CD4-positive, alpha-beta T cell treated with Interleukin-4 for 4 hours (primary cell): ENCODE results near the gene RTN4IP1.
"Not testable (repeated sequence)": the region's sequence is repeated elsewhere in the genome, so short reads cannot be mapped to it uniquely, and the experiment has no call there.

Source experiments
- DNase-seq: peaks from one replicate; pipeline ENCODE4 v3.0.0-alpha.2; 2020

RTN4IP1 gene

DNA sequence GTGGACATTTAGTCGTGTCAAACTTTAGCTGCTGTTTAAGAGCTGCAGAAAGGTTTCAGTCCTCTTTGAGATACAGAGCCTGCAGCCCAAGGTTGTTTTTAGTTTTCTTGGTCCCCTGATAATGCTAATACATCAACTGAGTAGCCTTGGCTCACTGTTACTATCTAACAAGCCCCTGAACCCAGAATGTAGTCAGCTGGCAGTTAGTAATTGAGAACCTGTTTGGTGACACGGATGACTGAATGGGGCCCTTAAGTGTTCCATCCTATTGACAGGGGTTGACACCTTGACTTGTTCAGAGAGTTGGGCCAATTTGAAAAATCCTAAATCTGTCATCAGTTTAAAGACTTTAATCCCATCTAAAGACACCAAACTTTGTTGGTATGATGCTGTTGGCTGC is 2.8 kb downstream of the RTN4IP1 start:
- no peak for DNase-seq

DNA sequence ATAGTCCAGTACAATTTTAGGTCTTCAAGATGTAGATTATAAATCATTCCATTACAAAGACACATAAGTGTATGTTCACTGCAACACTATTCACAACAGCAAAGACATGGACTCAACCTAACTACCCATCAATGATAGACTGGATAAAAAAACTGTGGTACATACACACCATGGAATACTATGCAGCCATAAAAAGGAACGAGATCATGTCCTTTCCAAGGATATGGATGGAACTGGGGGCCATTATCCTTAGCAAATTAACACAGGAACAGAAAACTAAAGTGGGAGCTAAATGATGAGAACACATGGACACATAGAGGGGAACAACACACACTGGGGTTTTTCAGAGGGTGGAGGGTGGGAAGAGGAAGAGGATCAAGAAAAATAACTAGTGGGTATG is 6.3 kb downstream of the RTN4IP1 start:
- DNase-seq: no peak

DNA sequence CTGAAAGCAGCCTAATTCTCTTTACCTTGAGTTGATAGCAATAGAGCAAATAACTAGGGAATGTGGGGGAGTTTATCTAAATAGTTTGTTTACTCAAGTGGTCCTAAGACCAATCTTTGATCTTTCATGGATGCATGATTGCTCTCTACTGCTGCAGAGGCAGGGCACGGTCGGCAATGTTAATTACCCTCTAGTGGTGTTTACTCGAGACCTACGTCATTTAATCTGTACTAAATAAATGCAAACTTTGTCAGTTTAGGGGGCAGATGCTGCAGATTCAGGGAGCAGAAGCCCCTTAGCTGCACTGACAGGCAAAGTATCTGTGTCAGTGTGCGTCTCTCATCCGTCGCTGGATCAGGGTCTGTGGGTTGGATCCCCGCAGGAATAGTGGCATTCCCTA is 6.9 kb downstream of the RTN4IP1 start:
- DNase-seq: no peak

DNA sequence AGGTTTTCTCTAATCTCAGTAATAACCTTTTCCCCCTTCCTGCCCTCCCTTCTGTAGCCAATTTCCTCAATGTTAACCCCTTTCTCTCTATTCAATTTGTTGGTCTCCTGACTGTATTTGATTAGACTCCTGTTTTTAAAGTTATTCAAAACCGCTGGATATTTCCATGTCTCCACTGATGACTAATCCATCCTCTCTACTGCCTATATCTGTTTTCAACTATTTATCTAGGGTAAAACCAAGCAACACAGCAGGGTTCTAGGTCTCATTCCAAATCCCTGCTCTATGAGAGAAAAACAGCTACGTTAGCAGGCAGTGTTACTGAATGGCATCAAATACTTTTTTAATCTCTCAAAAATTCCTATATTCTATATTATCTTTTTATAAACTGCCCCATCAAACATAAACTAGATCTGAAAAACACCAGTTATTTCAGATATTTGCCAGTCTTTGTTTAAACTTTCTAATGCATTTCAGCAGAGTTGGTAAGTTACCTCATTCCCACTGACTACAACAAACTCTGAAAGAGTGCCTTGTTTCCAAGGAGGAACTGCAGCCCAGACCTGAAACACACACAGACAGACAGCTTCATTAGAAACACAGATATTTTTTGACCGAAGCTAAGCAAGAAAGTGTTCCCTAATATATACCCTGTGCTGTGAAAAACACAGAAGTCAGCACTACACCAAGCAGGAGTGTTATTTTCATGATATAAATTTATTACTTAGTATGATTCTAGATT is 8.2 kb downstream of the RTN4IP1 start:
- no peak for DNase-seq

DNA sequence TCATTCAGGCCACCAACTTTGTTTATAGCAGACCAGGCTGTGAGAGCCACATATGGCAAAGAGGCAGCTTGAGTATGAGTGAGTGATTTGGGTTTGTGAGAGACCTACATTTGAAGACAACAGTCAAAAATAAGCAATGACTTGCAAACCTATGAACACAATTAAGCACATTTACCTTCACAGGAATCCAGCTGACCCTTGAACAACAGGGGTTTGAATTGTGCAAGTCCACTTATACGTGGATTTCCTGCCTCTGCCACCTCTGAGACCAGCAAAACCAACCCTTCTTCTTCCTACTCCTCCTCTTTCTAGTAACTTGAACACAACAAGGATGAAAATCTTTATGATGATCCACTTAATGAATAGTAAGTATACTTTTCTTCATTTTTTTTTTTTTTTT is 10.1 kb downstream of the RTN4IP1 start:
- DNase-seq: no peak

DNA sequence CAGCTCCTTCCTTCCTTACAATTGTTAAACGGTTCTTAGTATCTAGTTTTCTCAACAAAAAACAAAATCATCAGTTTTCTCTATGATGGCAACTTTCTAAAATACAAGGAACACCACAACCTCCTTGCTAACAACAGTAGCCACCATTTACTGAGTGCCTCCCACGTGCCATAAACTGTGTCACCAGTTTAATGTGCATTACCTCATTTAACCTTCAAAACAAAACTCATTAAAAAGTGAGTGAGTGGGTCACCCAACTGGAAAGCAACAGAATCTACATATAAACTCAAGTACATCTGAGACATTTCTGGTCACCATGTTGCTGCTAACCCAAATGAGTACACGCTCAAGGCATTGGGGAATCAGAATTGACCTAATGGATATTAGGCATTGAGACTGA is 11.0 kb downstream of the RTN4IP1 start:
- no peak for DNase-seq

DNA sequence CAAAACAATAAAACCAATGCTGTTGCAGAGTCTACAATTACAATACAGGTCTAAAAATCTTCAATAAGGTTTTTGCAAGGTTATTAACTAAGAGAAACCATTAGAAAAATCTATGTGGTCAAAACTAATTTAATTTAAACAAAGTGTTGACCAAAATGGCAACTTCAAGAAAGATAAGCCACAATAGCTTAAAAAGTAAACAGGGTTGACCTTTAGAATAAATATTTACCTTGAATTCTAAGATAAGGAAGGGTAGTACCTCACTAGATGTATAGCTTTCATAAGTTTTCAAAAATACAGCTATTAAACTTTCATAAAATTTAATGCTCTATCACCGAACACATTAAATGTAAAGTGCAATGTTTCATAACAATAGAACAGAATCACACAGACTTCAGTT is 11.4 kb downstream of the RTN4IP1 start:
- no peak for DNase-seq

DNA sequence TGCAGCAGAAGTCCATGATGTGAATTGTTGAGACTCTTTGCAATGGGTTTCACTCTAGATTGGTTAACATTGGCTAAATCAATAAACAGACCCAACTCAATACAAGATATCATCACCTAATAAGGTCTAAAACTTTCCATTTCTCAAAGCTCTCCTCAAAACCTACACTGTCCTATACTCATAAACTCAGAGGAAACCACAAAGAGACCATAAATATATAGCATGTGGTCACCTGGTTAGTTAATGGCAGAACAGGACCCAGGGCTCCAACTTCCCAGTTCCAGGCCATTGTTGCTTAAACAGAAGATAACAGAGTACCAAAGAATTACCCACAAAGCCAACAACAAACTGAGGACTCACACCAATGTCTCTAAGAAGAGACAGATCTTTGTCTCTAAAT is 12.0 kb downstream of the RTN4IP1 start:
- no peak for DNase-seq

DNA sequence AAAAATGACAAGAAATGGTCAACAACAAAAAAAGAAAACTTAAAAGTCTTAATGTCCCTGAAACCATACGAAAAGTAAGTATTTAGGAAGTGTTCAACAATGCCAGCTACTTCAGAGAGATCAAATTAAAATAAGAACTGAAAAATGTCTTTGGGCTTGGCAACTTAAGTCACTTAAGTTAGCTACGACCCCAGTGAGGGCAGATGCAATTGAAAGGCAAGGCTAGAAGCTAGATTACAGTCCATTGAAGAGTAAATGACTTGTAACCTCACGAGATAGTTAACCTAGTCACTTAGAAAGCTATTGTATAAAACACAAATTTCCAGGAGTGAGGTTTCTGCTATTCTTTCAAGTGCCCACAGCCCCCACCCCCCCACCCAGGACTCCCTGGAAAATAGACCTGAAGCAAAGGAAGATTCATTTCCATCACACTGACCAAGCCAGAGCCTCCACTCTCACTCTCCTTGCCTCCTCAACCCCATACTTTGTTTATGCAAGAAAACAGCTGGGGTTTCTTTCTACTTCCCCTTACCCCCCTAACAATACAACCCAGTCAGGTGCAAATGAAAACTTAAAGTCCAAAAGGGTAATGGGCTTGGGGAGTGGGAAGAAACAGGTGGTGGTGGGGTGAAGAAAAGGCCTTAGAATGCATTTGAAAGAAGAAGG is 14.6 kb downstream of the RTN4IP1 start:
- no peak for DNase-seq

DNA sequence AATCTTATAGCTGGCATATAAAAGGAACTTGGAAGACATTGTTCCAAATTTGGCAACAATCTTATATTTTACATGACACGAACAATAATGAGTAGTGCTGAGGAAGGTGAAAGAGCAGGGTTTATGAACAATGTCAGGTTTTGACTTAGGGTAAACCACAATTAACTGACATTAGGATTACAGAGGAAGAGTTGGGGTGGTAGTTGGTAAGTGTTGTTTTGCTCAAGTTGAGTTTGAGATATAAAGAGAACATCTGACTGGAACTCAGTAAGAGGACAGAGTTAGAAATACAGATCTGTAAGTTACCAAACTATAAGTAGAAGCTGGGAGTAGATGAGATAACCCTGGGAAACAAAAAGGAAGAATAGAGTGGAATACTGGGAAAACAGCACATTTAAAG is 15.1 kb downstream of the RTN4IP1 start:
- DNase-seq: no peak

DNA sequence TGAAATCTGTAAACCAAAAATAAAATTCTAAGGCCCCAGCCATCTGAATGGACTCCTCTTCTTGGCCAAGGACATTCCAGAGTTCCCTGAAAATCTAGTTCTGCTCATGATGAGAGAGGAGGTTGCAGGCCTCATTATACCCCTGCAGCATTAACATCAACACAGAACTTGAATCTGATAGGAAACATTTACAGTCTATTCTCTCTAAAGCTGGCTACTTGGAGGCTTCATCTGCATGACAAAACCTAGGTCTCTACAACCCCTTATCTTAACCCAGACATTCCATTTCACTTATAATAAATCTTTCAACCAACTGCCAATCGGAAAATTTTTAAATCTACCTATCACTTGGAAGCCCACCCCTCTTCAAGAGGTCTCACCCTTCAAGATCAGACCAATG is 15.7 kb downstream of the RTN4IP1 start:
- no peak for DNase-seq

DNA sequence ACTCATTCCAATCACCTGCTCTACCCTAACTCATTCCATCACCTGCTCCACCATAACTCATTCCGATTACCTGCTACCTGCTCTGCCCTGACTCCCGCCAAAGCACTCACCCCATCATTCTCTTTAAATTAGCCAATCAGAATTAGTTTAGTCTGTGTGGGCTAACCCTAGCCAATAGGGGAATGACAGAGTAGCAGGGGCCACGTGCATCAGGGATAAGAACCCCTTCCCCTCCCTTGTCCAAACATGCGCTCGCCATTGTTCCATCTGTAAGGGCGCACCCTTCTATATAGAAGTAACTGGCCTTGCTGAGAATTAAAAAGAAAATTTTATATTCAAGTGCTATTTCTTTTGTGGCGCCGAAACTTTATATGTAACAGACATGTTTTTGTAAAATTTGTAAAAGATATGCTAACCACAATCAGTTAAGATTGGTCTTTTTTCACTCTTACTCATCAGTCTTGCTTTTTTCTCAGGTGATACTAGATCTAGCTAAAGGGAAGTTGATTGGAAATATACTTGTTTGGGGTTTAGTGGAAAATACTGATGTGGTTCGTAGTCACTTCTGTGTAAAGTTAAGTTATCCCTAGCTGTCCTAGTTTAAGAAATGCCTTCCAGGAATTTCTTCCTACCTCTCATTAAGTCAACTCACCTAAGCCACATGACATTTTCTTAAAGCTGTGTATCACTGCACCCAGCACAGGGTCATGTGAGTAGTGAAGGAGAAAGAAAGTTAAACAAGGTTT is 16.5 kb downstream of the RTN4IP1 start:
- DNase-seq: no peak

DNA sequence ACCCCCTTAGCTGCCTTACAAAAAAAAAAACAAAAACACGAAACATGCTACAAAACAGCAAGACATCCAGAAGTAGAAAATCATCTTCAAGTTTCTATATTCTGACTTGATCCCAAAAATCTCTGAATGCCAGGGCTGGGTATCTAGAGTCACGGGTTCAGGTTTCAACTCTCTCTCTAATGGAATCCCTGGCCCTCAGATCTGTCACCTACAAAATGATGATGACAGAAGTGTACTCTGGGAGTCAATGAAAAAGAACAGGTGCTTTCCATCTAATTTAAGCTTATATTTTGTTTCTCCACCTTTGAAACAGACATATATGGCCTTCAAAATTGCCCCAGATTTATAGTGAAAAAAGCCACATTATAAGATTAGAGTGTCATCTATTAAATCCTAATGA is 18.3 kb downstream of the RTN4IP1 start:
- DNase-seq: no peak

DNA sequence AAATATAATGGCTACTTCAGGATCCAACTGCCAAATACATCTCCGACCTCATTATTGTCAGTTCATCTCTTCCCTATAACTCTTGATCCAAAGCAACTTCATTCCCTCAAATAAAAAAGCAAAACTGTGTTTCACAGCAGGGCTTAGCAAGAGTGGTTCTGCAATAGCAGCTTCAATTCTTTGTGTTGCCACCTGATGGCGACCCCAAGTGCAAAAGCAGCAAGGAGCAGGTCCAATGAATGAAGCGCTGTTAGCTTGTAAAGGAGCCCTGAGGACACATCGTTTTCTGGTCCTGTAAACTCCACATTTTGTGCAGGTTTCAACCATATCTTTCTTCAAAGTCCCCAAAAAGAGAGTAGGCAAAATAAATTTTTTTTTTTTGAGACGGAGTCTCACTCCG is 19.6 kb downstream of the RTN4IP1 start:
- no peak for DNase-seq

DNA sequence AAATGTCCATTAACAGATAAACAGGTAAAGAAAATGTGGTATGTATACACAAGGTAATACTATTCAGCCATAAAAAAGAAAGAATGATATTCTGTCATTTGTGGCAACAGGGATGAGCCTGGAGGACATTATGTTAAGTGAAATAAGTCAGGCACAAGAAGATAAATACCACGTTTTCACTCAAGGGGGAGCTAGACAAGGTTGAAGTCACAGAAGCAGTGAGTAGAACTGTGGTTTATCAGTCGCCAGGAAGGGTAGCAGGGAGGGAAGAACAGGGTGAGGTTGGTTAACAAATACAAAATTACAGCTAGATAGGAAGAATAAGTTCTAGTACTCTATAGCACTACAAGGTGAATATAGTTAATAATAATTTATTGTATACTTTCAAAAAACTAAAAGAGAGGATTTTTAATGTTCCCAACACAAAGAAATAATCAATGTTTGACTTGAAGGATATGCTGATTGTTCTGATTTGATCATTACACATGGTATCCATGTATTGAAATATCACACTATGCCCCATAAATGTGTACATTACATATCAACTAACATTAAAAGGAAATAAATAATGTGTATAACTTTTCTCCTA is 21.1 kb downstream of the RTN4IP1 start:
- DNase-seq: peak; percentile 69

DNA sequence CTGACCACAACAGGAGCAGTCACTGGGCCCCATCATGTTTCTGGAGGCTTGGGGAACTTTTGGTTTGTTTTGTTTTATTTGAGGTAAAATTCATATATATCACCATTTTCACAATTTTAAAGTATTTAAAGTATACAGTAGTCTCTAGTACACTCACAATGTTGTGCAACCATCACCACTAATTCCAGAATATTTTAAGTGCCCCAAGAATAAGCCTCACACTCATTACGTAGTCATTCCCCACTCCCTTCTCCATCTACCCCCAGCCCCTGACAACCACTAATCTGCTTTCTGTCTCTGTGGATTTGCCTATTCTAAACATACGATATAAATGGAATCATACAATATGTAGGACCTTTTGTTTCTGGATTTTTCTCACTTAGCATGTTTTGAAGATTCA is 29.0 kb downstream of the RTN4IP1 start:
- no peak for DNase-seq

DNA sequence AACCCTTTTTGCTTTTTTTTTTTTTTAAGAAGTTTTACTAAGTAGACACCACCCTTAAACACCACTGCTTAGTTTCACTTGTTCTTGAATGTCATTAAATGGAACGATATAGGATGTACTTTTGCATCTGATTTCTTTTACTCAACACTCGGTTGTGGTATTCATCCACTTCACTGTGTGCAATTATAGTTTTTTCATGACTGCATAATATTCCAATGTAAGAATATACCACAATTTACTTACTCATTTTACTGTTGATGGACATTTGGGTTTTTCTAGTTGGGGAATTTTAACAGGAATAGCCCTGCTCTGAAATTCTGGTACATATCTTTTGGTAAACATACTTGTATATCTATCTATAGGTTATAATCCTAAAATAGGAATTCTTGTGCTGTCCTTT is 29.9 kb downstream of the RTN4IP1 start:
- DNase-seq: no peak

DNA sequence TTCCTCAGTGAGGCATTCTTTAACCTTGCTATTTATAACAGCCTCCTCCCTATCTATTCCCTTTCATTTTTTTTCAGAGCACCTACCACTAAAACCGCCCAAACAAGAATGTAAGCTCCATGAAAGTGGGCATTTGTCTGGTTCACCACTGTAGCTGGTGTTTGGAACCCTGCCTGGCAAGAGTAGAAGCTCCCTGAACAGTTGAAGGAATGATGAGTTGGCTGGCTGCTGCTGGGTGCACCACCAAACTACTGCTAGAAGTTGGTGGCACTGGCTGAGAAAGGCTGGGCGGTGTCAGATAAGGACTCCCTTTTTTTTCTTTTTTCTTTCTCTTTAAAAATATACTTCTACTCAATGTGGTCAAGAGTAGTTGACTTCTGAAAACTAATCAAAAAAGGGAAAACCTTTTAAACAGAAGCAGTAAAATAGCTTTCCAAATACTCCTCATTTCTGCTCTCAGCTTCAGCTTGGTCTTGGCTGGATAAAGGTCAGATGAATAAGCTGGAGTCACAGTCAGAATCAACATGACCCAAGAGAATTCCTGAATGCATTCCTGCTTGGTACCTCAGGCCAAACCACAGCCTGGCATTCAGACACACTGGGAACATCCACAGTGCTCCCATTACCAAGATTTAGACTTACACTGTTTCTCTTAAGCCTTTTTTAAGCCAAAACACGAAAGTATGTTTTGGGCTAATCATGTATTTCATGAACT is 38.0 kb downstream of the RTN4IP1 start:
- DNase-seq: no peak

DNA sequence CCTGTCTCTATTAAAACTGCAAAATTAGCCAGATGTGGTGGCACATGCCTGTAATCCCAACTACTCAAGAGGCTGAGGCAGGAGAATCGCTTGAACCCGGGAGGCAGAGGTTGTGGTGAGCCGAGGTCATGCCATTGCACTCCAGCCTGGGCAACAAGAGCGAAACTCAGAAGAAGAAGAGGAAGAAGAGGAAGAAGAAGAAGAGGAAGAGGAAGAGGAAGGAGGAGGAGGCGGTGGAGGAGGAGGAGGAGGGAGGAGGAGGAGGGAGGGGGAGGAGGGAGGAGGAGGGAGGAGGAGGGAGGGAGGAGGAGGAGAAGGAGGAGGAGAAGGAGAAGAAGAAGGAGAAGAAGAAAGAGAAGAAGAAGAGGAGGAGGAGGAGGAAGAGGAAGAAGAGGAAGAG is 40.4 kb downstream of the RTN4IP1 start:
- not testable (repeated sequence) for DNase-seq

DNA sequence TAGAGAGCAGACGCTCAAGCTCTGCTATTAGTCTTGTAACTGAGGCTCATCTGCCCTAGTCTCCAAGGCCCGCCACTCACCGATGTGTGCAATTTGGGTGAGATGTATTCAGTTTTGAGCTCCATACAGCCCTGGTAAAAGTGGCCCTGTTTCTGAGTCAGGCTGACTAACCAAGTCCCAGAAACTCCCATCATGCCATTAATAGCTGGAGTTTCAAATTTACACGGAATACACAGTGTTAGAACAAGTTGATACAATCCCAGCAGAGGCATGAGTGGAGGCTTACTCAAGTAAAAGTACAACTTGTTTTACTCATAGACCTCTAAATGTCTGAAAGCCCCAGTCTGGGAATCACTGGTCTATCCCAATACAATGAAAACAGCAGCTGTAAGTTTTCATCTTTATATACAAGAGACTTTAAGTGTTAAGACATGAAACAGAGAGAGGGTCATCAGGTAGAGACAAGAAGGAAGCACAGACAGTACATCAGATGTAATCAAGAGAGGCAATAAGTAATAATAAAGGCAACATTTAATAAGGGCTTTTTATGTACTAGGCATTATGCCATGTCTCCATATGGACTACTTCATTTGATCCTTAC is 42.4 kb downstream of the RTN4IP1 start:
- DNase-seq: no peak

DNA sequence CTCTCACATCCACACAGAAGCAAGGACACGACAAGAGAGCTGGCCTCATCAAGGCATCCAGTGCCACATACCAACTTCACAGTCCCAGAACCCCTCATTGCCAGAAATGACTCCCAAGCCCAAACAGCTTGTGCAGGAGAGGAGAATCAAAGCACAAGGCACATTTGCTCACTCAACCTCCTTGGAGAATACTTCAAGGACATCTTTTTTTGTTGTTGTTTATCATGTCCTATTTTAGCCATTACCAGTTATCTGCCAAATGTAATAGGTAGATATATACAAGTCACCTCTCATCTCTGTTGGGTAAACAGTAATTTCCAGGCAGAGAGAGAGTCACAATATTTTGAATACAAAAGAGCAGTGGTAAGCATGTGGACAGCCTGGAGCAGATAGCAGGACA is 47.8 kb downstream of the RTN4IP1 start:
- DNase-seq: no peak

DNA sequence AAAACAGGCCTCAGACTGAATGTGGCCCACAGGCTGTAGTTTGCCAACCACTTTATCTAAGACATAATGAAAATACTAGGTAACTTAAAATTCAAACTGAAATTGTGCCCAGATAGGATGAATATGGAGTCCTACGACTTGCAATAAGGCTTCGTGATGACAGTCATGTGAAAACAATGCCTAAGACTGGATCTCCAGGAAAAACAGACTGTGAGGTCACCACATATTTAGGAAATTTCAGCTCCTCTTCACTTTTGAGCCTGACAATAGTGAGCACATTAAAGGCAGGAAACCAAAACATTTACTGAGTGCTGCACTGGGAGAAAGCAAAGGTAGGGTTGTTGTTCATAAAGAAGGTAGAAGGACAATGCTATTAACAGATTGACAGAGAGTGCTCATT is 50.0 kb downstream of the RTN4IP1 start:
- no peak for DNase-seq
